Prostate gland (tissue), 2 donors: ENCODE data around the gene MRPL48. TPM values are rescaled to one million over a fixed set of nuclear protein-coding genes. Genes with fewer than 3 reads are reported as not detected.

Experiments used
- DNase-seq: peaks from one replicate; pipeline ENCODE4 v3.0.0-alpha.2; 2019; ENCODE audit warnings: low spot score
- H3K27ac ChIP-seq, 2 donors: fragments of 200-600 bp; sonication (generic); 2 replicates each; pipeline ENCODE4 v1.5.1; 2017 to 2019
- H3K27me3 ChIP-seq: fragments of 200-600 bp; sonication (generic); replicated peaks from 2 replicates; pipeline ENCODE4 v1.5.1; 2019; ENCODE audit not compliant: insufficient read depth
- H3K36me3 ChIP-seq, 2 donors: fragments of 200-600 bp; sonication (generic); 1 replicate in 1 of 2; 2 replicates in 1 of 2; pipeline versions ENCODE4 v1.5.1 to v1.8.1; 2017 to 2019
- H3K4me1 ChIP-seq: fragments of 200-600 bp; sonication (generic); replicated peaks from 2 replicates; pipeline ENCODE4 v1.5.1; 2019
- H3K4me3 ChIP-seq, 2 donors: fragments of 200-600 bp; sonication (generic); 2 replicates each; pipeline ENCODE4 v1.5.1; 2017 to 2019
- H3K9me3 ChIP-seq: fragments of 200-600 bp; sonication (generic); 2 replicates; pipeline ENCODE4 v1.5.1; 2017
- POLR2A ChIP-seq: fragments of 450-650 bp; IDR thresholded peaks from one replicate; pipeline ENCODE4 v1.6.1; 2016; ENCODE audit warnings: antibody characterized with exemption, mild to moderate bottlenecking
- POLR2AphosphoS5 ChIP-seq: sonication (generic); formaldehyde crosslinking; IDR thresholded peaks from one replicate; pipeline ENCODE4 v1.6.1; 2017; ENCODE audit warnings: antibody characterized with exemption
- WGBS: methylation state at CpG from one replicate; pipeline ENCODE4 v1.1.5; 2018; 5-methylcytosine and 5-hydroxymethylcytosine counted together
- intact Hi-C: fragments of 100-400 bp; cut with DNase I; formaldehyde crosslinking; loops from one replicate; pipeline ENCODE4 v1.14.2; 2022
- total RNA-seq, 2 donors: library from RNA; depleted of rRNA; stranded (reverse); fragments of >200 nt; gene quantifications; one replicate each; pipeline ENCODE4 v1.1.0, GENCODE V29; 2016
- TF ChIP-seq, protein P1 (sequence below), 4 experiments: fragments of 200-600 bp in 2 of 4; fragments of 450-650 bp in 2 of 4; sonication (generic) in 2 of 4; IDR thresholded peaks; 1 replicate in 3 of 4; 2 replicates in 1 of 4; pipeline ENCODE4 v1.5.1; 2016 to 2019; ENCODE audit warnings: antibody characterized with exemption in 4 of 4, mild to moderate bottlenecking in 2 of 4, moderate library complexity in 2 of 4

The MRPL48 gene
- total RNA-seq, 2 donors from 2014 or later: 11.1 to 33.0 TPM

DNA sequence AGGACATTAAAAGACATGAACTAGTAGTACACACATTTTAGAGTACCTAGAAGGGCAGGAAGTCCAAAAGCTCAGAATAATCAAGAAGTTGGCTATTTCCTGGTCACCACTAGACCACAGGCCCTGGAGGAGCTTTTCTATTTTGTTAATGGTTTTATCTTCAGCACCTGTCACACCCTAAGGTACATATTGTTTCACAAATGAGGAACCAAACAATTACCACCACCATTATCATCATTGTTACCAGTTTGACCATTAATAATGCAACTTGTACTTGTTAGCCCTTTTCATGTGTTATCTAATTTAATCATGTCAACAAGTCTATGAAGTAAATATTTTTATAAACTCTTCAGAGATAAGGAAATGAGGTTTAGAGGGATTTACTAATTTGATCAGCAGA, 4.9 kb downstream of the MRPL48 start:
- Histone ChIP-seq H3K36me3 (no peaks in the 10 kb centered on the region), H3K27ac (no peak overlapping the region), H3K27me3 (no peaks in the 10 kb centered on the region), H3K4me3 (no peak overlapping the region), H3K9me3 (no peaks in the 10 kb centered on the region), H3K4me1 (no peaks in the 10 kb centered on the region)
- no peak for DNase-seq
- TF ChIP-seq POLR2A: no peak
- TF ChIP-seq, protein P1, sequence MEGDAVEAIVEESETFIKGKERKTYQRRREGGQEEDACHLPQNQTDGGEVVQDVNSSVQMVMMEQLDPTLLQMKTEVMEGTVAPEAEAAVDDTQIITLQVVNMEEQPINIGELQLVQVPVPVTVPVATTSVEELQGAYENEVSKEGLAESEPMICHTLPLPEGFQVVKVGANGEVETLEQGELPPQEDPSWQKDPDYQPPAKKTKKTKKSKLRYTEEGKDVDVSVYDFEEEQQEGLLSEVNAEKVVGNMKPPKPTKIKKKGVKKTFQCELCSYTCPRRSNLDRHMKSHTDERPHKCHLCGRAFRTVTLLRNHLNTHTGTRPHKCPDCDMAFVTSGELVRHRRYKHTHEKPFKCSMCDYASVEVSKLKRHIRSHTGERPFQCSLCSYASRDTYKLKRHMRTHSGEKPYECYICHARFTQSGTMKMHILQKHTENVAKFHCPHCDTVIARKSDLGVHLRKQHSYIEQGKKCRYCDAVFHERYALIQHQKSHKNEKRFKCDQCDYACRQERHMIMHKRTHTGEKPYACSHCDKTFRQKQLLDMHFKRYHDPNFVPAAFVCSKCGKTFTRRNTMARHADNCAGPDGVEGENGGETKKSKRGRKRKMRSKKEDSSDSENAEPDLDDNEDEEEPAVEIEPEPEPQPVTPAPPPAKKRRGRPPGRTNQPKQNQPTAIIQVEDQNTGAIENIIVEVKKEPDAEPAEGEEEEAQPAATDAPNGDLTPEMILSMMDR (IDR thresholded peaks at IDR 0.05): no peak
- no peak for TF ChIP-seq POLR2AphosphoS5
- intact Hi-C loops: no loop called here

- 86% methylated on average over 19 of the region's 19 CpGs for WGBS
- no peak overlapping the region for H3K27ac ChIP-seq
- no peak overlapping the region for H3K4me3 ChIP-seq
- no peak for TF ChIP-seq POLR2A
- TF ChIP-seq, protein P1 (IDR thresholded peaks at IDR 0.05): no peak
- no peak for TF ChIP-seq POLR2AphosphoS5
- no peaks in the 10 kb centered on the region for H3K9me3 ChIP-seq
- no peaks in the 10 kb centered on the region for H3K4me1 ChIP-seq
- intact Hi-C loops: no loop called here
- H3K27me3 ChIP-seq: no peaks in the 10 kb centered on the region
- no peak for DNase-seq
- H3K36me3 ChIP-seq: no peaks in the 10 kb centered on the region
These were observed 8.4 kb downstream of the MRPL48 start for GRCh38 chr11:73795925-73796632.

GRCh38 chr11:73797457-73797856, 9.8 kb downstream of the MRPL48 start:
- Histone ChIP-seq H3K27me3 (no peaks in the 10 kb centered on the region), H3K9me3 (no peaks in the 10 kb centered on the region), H3K27ac (no peak overlapping the region), H3K4me3 (no peak overlapping the region), H3K4me1 (no peaks in the 10 kb centered on the region), H3K36me3 (no peaks in the 10 kb centered on the region)
- WGBS: 72% methylated on average over 10 of the region's 10 CpGs
- TF ChIP-seq POLR2A (no peak), POLR2AphosphoS5 (no peak)
- TF ChIP-seq, protein P1 (IDR thresholded peaks at IDR 0.05): no peak
- intact Hi-C loops: no loop called here
- DNase-seq: no peak

GRCh38 chr11:73800276-73800806, 12.7 kb downstream of the MRPL48 start:
- Histone ChIP-seq H3K27me3 (no peaks in the 10 kb centered on the region), H3K4me3 (no peak overlapping the region), H3K9me3 (no peaks in the 10 kb centered on the region), H3K27ac (no peak overlapping the region), H3K36me3 (no peaks in the 10 kb centered on the region), H3K4me1 (no peaks in the 10 kb centered on the region)
- no peak for DNase-seq
- intact Hi-C loops: no loop called here
- no peak for TF ChIP-seq POLR2A
- TF ChIP-seq POLR2AphosphoS5: no peak
- TF ChIP-seq, protein P1 (IDR thresholded peaks at IDR 0.05): no peak
- 80% methylated on average over 4 of the region's 4 CpGs for WGBS

DNA sequence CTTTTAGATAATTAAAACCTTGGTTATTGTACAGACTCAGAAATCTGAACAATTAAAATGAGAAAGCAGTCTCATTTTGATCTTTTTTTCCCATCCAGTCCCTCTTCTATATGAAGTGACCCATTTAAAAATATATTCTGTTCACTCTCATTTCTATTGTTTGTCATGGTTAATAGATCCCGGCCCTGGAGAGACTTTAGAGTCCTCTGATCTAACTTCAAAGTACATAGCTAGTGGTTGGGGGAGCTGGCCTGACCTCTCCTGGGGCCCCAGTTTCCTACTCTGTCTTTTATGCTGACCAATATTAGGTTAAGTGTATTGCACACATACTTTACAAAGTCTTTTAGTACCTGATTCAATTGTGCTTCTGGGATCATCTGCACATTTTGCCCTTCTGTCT, 13.5 kb downstream of the MRPL48 start:
- no peaks in the 10 kb centered on the region for H3K4me1 ChIP-seq
- no peak overlapping the region for H3K27ac ChIP-seq
- no peak for DNase-seq
- intact Hi-C loops: no loop called here
- WGBS: 58% methylated on average over 1 of the region's 1 CpG
- H3K9me3 ChIP-seq: no peaks in the 10 kb centered on the region
- no peaks in the 10 kb centered on the region for H3K27me3 ChIP-seq
- no peaks in the 10 kb centered on the region for H3K36me3 ChIP-seq
- TF ChIP-seq, protein P1 (IDR thresholded peaks at IDR 0.05): no peak
- TF ChIP-seq POLR2A (no peak), POLR2AphosphoS5 (no peak)
- no peak overlapping the region for H3K4me3 ChIP-seq
